Measurements from ENCODE around the gene CH25H. TPM values are rescaled to one million over a fixed set of nuclear protein-coding genes. Genes with fewer than 3 reads are reported as not detected.

Gene CH25H
- polyA plus RNA-seq, 3 donors, result 0.09 to 1.2 TPM; not detected in 1

DNA sequence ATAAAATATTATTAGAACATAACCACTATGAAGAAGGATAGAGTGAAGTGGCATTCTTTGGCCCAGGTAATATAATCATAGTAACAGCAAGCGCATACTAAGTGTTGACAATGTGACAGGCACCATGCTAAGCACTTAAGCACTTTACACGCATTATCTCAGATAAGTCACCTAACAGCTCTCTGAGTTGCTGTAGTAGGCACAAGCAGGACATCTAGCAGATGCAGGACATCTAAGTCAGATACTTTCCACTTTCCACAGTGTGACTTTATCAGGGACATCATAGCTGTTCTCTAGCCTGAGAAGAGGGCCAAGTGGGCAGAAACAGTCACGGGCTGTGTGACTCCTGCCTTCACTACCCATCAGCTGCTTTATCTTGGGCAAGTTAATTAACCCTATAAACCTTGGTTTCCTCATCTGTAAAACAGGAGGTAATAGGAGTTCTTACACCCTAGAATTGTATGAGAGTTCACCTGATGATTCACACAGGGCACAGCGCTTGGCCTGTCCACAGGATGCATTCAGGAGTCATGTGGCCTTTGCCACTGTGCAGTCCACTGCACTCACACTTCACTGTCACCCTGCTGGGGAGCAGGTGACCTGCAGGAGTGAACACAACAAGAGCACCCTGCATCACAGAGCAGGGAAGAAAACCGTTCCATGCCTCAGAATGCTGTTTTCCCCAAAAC is 32.0 kb upstream of the CH25H start:
- Histone ChIP-seq H2AFZ (ENCODE audit: insufficient read depth, low read depth, low read length, poor library complexity, severe bottlenecking) (no peak overlapping the region), H3K4me1 (ENCODE audit: control insufficient read depth in 1 of 2, insufficient read depth in 2 of 2, low read length in 2 of 2) (peaks cover 71 to 76% of the 10 kb centered on the region in 2 donors), H3K27me3 (ENCODE audit: control insufficient read depth in 2 of 2, insufficient read depth in 2 of 2, low read length in 2 of 2) (no peaks in the 10 kb centered on the region), H3K9ac (ENCODE audit: insufficient read depth, low read length, poor library complexity, severe bottlenecking) (no peak overlapping the region), H3K36me3 (replicated peaks in 1 of 2; ENCODE audit: control insufficient read depth in 1 of 2, insufficient read depth in 2 of 2, low read length in 2 of 2) (peaks cover 10 to 12% of the 10 kb centered on the region in 2 donors), H3K27ac (ENCODE audit: low read depth in 1 of 2, low read length in 2 of 2) (no peak overlapping the region), H3K9me3 (replicated peaks in 1 of 2; ENCODE audit: control insufficient read depth in 1 of 2, insufficient read depth in 1 of 2, low read length in 2 of 2) (no peaks in the 10 kb centered on the region), H3K79me2 (ENCODE audit: insufficient read depth, low read length) (peaks cover 22% of the 10 kb centered on the region), H3K4me3 (replicated peaks in 1 of 3; ENCODE audit: low read depth in 2 of 3, low read length in 3 of 3) (no peak overlapping the region), H3K4me2 (replicated peaks; ENCODE audit: extremely low read depth, low read length, poor library complexity, severe bottlenecking) (no peak overlapping the region), H4K20me1 (ENCODE audit: insufficient read depth, low read length) (no peaks in the 10 kb centered on the region)
- Mint-ChIP-seq H3K27me3 (ENCODE audit: low read depth in 3 of 3) (no peaks in the 10 kb centered on the region), H3K4me3 (no peak overlapping the region), H3K9me3 (no peaks in the 10 kb centered on the region), H3K36me3 (peaks cover 30 to 38% of the 10 kb centered on the region in 2 donors), H3K27ac (peak overlapping the region in 3 of 7 donors; percentile 25 to 76 (median 33)), H3K4me1 (peaks cover 71% of the 10 kb centered on the region)
- WGBS (ENCODE audit: insufficient coverage), result 100% methylated on average over 3 of the region's 5 CpGs
- intact Hi-C loops (cut with micrococcal nuclease), result no loop called here
- TF ChIP-seq, protein P1, sequence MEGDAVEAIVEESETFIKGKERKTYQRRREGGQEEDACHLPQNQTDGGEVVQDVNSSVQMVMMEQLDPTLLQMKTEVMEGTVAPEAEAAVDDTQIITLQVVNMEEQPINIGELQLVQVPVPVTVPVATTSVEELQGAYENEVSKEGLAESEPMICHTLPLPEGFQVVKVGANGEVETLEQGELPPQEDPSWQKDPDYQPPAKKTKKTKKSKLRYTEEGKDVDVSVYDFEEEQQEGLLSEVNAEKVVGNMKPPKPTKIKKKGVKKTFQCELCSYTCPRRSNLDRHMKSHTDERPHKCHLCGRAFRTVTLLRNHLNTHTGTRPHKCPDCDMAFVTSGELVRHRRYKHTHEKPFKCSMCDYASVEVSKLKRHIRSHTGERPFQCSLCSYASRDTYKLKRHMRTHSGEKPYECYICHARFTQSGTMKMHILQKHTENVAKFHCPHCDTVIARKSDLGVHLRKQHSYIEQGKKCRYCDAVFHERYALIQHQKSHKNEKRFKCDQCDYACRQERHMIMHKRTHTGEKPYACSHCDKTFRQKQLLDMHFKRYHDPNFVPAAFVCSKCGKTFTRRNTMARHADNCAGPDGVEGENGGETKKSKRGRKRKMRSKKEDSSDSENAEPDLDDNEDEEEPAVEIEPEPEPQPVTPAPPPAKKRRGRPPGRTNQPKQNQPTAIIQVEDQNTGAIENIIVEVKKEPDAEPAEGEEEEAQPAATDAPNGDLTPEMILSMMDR (IDR thresholded peaks at IDR 0.05), result no peak
- no peak for DNase-seq

- H3K79me2 ChIP-seq (ENCODE audit: insufficient read depth, low read length), result peaks cover 22% of the 10 kb centered on the region
- TF ChIP-seq, protein P1 (IDR thresholded peaks at IDR 0.05), result no peak
- H3K27ac ChIP-seq (ENCODE audit: low read depth in 1 of 2, low read length in 2 of 2), result no peak overlapping the region
- H3K9ac ChIP-seq (ENCODE audit: insufficient read depth, low read length, poor library complexity, severe bottlenecking), result no peak overlapping the region
- H3K4me3 Mint-ChIP-seq, result no peak overlapping the region
- H3K4me1 ChIP-seq (ENCODE audit: control insufficient read depth in 1 of 2, insufficient read depth in 2 of 2, low read length in 2 of 2), result peaks cover 60 to 64% of the 10 kb centered on the region in 2 donors
- peaks cover 12 to 15% of the 10 kb centered on the region in 2 donors for H3K36me3 ChIP-seq (replicated peaks in 1 of 2; ENCODE audit: control insufficient read depth in 1 of 2, insufficient read depth in 2 of 2, low read length in 2 of 2)
- H3K9me3 Mint-ChIP-seq, result no peaks in the 10 kb centered on the region
- intact Hi-C loops (cut with micrococcal nuclease), result no loop called here
- H3K4me2 ChIP-seq (replicated peaks; ENCODE audit: extremely low read depth, low read length, poor library complexity, severe bottlenecking), result no peak overlapping the region
- H2AFZ ChIP-seq (ENCODE audit: insufficient read depth, low read depth, low read length, poor library complexity, severe bottlenecking), result no peak overlapping the region
- peaks cover 40 to 49% of the 10 kb centered on the region in 2 donors for H3K36me3 Mint-ChIP-seq
- DNase-seq, result no peak
- peaks cover 62% of the 10 kb centered on the region for H3K4me1 Mint-ChIP-seq
- no peaks in the 10 kb centered on the region for H4K20me1 ChIP-seq (ENCODE audit: insufficient read depth, low read length)
- no peaks in the 10 kb centered on the region for H3K9me3 ChIP-seq (replicated peaks in 1 of 2; ENCODE audit: control insufficient read depth in 1 of 2, insufficient read depth in 1 of 2, low read length in 2 of 2)
- no peak overlapping the region for H3K27ac Mint-ChIP-seq
- H3K4me3 ChIP-seq (replicated peaks in 1 of 3; ENCODE audit: low read depth in 2 of 3, low read length in 3 of 3), result no peak overlapping the region
- H3K27me3 ChIP-seq (ENCODE audit: control insufficient read depth in 2 of 2, insufficient read depth in 2 of 2, low read length in 2 of 2), result no peaks in the 10 kb centered on the region
- H3K27me3 Mint-ChIP-seq (ENCODE audit: low read depth in 3 of 3), result peaks cover 0 to 3% (median 0%) of the 10 kb centered on the region in 3 donors
These were observed 30.7 kb upstream of the CH25H start for GRCh38 chr10:89237849-89238248.
